Nephron progenitor cell (in vitro differentiated cells): ENCODE results near the gene TNFRSF9.
"Not testable (repeated sequence)": the region's sequence is repeated elsewhere in the genome, so short reads cannot be mapped to it uniquely, and the experiment has no call there.

ENCODE experiments used
- DNase-seq: peaks from one replicate; pipeline ENCODE4 v3.0.0; 2021
- H3K27ac Mint-ChIP-seq: 2 replicates; pipeline ENCODE4 v1.8.0; 2021; ENCODE audit warnings: mild to moderate bottlenecking, moderate library complexity, mixed read lengths
- H3K27me3 Mint-ChIP-seq: 2 replicates; pipeline ENCODE4 v1.8.0; 2021; ENCODE audit warnings: mild to moderate bottlenecking, low read depth, mixed read lengths; ENCODE audit not compliant: poor library complexity
- H3K36me3 Mint-ChIP-seq: 2 replicates; pipeline ENCODE4 v1.8.0; 2021; ENCODE audit warnings: low read depth, mixed read lengths
- H3K4me1 Mint-ChIP-seq: 2 replicates; pipeline ENCODE4 v1.8.0; 2021; ENCODE audit warnings: mixed read lengths
- H3K4me3 Mint-ChIP-seq: 2 replicates; pipeline ENCODE4 v1.8.0; 2021; ENCODE audit warnings: mild to moderate bottlenecking, moderate library complexity, mixed read lengths
- H3K9me3 Mint-ChIP-seq: 2 replicates; pipeline ENCODE4 v1.8.0; 2021; ENCODE audit warnings: mild to moderate bottlenecking, moderate library complexity, mixed read lengths
- CTCF ChIP-seq: fragments of 200-600 bp; sonication (generic); IDR thresholded peaks from 2 replicates; pipeline ENCODE4 v1.5.0; 2021; ENCODE audit warnings: antibody characterized with exemption

TNFRSF9 gene

DNA sequence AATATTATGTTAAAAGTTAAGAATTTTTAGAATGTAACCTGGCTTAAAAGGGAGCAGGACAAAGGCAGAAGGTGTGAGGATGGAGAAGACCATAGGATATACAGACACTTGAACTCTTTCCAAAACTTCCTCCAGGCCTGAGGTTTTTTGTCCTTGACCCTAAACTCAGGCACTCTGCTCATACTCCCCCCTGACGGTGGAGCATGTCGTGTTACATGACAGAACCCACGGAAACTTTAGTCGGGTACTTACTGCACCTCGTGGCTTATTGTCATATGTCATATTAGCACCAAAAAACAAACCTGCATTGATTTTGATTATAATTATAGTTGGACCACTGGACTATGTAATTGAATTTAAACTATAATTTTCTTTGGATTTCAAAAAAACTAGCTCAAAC, 20.8 kb downstream of the TNFRSF9 start:
- no peak for TF ChIP-seq CTCF
- Mint-ChIP-seq H3K27me3 (peaks cover 13% of the 10 kb centered on the region), H3K4me3 (no peak overlapping the region), H3K9me3 (no peaks in the 10 kb centered on the region), H3K27ac (no peak overlapping the region), H3K36me3 (no peaks in the 10 kb centered on the region), H3K4me1 (no peaks in the 10 kb centered on the region)
- DNase-seq: no peak

- not testable (repeated sequence) for H3K27ac Mint-ChIP-seq, H3K4me3 Mint-ChIP-seq, H3K9me3 Mint-ChIP-seq, H3K4me1 Mint-ChIP-seq, H3K36me3 Mint-ChIP-seq, DNase-seq
- H3K27me3 Mint-ChIP-seq: peaks cover 10% of the 10 kb centered on the region
Observed at GRCh38 chr1:7917971-7918370, 22.7 kb downstream of the TNFRSF9 start.

DNA sequence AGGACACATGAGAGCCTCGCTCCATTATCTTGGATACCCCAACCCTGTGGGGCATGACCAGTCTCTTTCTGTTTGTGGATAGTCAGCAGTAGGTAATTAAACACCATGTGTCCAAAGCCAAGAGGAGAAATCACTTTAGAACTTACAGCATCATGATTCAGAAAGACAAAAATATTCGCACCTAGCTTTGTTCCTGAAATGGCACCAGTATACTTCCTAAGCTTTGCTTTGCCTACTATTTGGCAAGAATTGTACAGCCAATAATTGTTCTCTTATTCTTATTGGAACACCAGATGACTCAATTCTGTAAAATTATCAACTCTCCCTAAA, 24.2 kb downstream of the TNFRSF9 start:
- H3K9me3 Mint-ChIP-seq: no peaks in the 10 kb centered on the region
- no peaks in the 10 kb centered on the region for H3K4me1 Mint-ChIP-seq
- no peak overlapping the region for H3K27ac Mint-ChIP-seq
- no peak for TF ChIP-seq CTCF
- H3K36me3 Mint-ChIP-seq: no peaks in the 10 kb centered on the region
- H3K4me3 Mint-ChIP-seq: no peak overlapping the region
- peaks cover 14% of the 10 kb centered on the region for H3K27me3 Mint-ChIP-seq
- DNase-seq: no peak

- Mint-ChIP-seq H3K27ac (no peak overlapping the region), H3K4me1 (peaks cover 2% of the 10 kb centered on the region), H3K27me3 (peaks cover 13% of the 10 kb centered on the region), H3K9me3 (no peaks in the 10 kb centered on the region), H3K36me3 (no peaks in the 10 kb centered on the region), H3K4me3 (no peak overlapping the region)
- DNase-seq: no peak
- no peak for TF ChIP-seq CTCF
Observed at GRCh38 chr1:7915826-7916500, 24.7 kb downstream of the TNFRSF9 start.

DNA sequence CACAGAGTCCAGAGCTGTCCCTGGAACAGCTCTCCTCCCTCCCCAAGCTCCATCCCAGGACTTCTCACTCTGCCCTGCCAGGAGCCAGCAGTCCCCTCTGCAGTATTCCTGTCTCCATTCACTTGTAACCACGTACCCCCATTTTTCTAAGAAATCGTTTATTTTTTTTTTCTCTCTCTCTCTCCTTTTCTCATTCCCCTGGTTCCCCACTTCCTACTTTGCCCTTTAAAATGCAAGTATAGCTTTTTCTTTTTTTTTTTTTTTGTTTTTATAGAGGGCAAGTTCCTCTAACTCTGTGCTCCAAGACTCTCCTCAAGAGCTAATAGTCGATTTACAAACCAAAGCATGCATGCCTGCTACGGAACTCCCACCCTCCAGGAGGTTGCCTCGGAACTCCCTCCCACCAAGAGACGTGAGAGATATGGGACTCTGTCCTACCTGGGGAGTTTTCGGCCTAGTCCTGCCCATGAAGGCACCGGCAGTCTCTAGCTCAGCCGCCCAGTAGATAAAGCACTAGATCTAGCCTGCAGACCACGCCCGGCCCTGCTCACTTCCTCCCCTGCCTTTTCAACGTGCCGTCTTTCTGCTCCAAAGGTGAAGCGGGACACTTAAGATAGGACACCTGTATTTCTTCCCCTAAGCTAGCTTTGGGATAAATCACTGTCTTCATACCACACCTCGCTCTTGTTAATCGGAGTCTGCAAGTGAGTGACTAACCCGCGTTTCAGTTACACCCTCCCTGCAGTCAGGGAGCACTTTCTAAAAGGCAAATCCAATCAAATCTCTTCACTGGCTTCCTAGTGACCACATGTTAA, 27.7 kb downstream of the TNFRSF9 start:
- H3K36me3 Mint-ChIP-seq: no peaks in the 10 kb centered on the region
- no peak for TF ChIP-seq CTCF
- H3K27me3 Mint-ChIP-seq: peaks cover 9% of the 10 kb centered on the region
- no peaks in the 10 kb centered on the region for H3K9me3 Mint-ChIP-seq
- no peak overlapping the region for H3K27ac Mint-ChIP-seq
- H3K4me1 Mint-ChIP-seq: peaks cover 11% of the 10 kb centered on the region
- no peak overlapping the region for H3K4me3 Mint-ChIP-seq
- no peak for DNase-seq

GRCh38 chr1:7912145-7912544, 28.5 kb downstream of the TNFRSF9 start:
- Mint-ChIP-seq H3K27me3 (peaks cover 3% of the 10 kb centered on the region), H3K4me3 (no peak overlapping the region), H3K4me1 (peaks cover 11% of the 10 kb centered on the region), H3K36me3 (no peaks in the 10 kb centered on the region), H3K9me3 (no peaks in the 10 kb centered on the region), H3K27ac (no peak overlapping the region)
- no peak for TF ChIP-seq CTCF
- no peak for DNase-seq
